ENCODE results near the gene CDK5RAP2. TPM values are rescaled to one million over a fixed set of nuclear protein-coding genes. Genes with fewer than 3 reads are reported as not detected.

The CDK5RAP2 gene
- total RNA-seq, 6 experiments from 2014 or later, result 25.9 to 61.6 (median 34.7) TPM

DNA sequence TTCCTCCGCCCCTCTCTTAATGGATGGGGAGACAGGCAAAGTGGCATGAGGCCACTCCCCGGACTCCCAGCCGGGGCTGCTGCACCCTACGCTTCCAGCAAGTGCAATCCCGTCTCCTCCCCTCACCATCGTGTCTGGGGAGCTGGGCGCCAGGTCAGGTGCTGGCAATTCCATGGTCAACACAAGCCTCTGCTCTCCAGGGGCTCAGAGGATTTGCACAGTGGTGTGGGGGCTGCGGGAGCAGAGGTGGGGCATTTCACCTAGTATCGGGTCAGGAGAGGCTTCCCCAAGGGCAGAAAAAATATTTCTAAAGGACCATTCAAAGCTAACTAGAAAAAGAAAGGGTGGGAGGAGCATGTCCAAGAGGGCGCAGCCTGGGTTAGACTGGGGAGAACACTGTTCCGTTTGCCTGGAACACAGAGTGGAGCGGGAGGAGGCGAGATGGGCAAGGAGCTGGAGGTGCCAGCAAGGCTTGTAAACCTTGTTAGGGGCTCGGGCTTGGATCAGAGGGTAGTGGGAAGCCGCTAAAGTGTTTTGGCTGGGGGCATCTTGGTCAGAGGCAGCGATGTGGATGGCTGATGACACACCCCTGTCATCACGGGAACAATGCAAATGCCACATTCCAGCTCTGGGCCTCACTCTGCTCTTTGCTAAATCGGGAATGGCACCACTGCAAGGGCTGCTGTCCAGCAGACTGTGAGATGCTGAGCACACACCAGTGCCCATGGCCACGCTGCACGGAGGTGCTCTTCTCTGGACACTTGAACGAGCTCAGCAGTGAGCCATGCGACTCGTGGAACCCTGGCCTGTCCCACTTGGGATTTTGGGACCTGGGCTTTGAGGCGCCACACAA is 191.7 kb downstream of the CDK5RAP2 start:
- 78% methylated on average over 15 of the region's 24 CpGs for WGBS (ENCODE audit: insufficient coverage, low coverage, low lambda C conversion rate, missing lambda C conversion rate)
- Histone ChIP-seq H3K4me3 (peak overlapping the region in 1 of 3 donors; percentile 10), H3K36me3 (peaks cover 0 to 6% (median 0%) of the 10 kb centered on the region in 4 donors), H3K9me3 (no peaks in the 10 kb centered on the region), H3K27ac (peak overlapping the region; percentile 79 to 97 (median 88)), H3K27me3 (no peaks in the 10 kb centered on the region), H3K4me1 (peaks cover 0 to 93% (median 43%) of the 10 kb centered on the region in 4 donors)
- DNase-seq (peak in 1 of 3 donors; percentile 44), ATAC-seq (no peak)
- TF ChIP-seq, protein P1, sequence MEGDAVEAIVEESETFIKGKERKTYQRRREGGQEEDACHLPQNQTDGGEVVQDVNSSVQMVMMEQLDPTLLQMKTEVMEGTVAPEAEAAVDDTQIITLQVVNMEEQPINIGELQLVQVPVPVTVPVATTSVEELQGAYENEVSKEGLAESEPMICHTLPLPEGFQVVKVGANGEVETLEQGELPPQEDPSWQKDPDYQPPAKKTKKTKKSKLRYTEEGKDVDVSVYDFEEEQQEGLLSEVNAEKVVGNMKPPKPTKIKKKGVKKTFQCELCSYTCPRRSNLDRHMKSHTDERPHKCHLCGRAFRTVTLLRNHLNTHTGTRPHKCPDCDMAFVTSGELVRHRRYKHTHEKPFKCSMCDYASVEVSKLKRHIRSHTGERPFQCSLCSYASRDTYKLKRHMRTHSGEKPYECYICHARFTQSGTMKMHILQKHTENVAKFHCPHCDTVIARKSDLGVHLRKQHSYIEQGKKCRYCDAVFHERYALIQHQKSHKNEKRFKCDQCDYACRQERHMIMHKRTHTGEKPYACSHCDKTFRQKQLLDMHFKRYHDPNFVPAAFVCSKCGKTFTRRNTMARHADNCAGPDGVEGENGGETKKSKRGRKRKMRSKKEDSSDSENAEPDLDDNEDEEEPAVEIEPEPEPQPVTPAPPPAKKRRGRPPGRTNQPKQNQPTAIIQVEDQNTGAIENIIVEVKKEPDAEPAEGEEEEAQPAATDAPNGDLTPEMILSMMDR (IDR thresholded peaks at IDR 0.05), result no peak
- no peak for TF ChIP-seq POLR2A (IDR thresholded peaks at IDR 0.05)
- intact Hi-C loops (cut with DNase I), result no loop called here

DNA sequence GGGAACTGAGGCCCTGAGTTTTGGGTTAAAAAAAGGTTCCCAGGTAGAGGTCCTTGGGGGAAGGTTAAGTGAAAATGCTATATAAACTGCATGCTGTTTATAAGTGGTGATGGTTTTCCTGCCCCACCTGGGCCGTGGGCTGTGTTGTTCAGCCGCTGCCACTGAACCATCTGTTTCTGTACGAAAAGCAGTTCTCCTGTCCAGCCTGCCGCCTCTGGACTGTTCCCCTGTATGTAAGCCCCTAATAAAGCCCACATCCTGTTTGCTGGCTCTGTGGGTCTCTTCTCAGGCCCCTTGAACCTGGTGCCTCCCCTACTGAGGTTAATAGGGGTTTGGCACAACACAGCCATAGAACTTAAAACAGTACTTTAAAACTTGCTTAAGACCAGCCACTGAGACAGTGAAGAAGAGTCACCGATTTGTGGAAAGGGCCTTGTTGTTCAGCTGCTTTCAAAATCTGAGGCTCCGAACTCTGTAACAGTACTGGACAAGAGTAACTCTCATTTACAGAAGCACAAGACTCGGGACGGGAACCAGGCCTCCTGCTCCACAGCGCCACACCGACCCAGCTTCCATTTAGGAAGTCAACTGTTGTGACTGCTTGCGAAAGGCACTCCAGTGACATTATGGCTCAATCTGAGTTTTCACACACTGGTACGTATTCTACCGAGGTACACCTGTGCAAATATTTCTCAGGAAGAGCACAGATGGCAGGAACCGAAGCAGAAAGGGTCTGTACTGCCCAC is 192.5 kb downstream of the CDK5RAP2 start:
- peaks cover 0 to 85% (median 39%) of the 10 kb centered on the region in 4 donors for H3K4me1 ChIP-seq
- ATAC-seq, result peak; percentile 33 to 52 (median 42)
- peak overlapping the region; percentile 79 to 97 (median 88) for H3K27ac ChIP-seq
- H3K27me3 ChIP-seq, result no peaks in the 10 kb centered on the region
- peak; percentile 76 to 86 (median 81) for DNase-seq
- peak overlapping the region in 2 of 3 donors; percentile 32 to 36 for H3K4me3 ChIP-seq
- H3K36me3 ChIP-seq, result peaks cover 0 to 6% (median 0%) of the 10 kb centered on the region in 4 donors
- intact Hi-C loops (cut with DNase I), result no loop called here
- 34% methylated on average over 7 of the region's 14 CpGs for WGBS (ENCODE audit: insufficient coverage, low coverage, low lambda C conversion rate, missing lambda C conversion rate)
- TF ChIP-seq POLR2A (IDR thresholded peaks at IDR 0.05), result peak; percentile 64
- TF ChIP-seq, protein P1 (IDR thresholded peaks at IDR 0.05), result peak; percentile 15 to 52 (median 38)
- no peaks in the 10 kb centered on the region for H3K9me3 ChIP-seq

DNA sequence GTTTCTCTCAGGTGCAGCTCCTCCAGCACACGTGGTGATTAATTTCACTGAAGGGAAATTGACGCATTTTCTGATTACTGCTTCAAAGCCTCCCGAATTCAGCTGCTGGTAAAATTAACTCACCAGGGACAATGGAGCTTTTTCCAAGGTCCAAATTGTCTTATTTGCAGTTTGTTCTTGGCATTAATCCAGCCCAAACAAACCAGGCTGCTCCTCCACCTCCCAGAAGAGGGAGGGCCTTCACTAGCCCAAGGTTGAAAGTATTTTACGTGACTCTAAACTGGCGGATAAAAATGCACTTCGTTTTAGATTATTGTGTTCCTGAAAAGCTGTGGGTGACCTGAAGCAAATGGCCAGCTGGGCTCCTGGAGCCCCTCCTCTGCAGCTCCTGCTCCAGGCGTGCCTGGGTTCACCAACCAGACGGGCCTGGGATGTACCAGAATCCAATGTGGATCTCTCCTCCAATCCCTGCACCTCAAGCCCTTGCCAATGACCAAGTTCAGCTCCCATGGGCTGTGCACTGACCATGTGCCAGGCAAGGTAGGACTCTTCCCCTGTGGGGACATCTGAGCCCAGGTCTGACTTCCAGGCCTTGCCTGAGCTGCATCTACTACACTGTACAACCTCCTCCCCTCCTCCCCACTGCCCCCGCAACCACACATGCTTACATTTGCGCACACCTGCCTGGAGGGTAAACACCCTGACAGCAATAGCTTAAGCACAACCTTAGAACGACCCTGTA is 193.4 kb downstream of the CDK5RAP2 start:
- ATAC-seq (peak; percentile 24 to 70 (median 56)), DNase-seq (peak; percentile 49 to 93 (median 90))
- H3K36me3 ChIP-seq, result peaks cover 0 to 6% (median 0%) of the 10 kb centered on the region in 4 donors
- intact Hi-C loops (cut with DNase I), result no loop called here
- no peaks in the 10 kb centered on the region for H3K27me3 ChIP-seq
- peak overlapping the region in 2 of 3 donors; percentile 32 to 36 for H3K4me3 ChIP-seq
- H3K27ac ChIP-seq, result peak overlapping the region; percentile 79 to 97 (median 88)
- WGBS (ENCODE audit: insufficient coverage, low coverage, low lambda C conversion rate, missing lambda C conversion rate), result 14% methylated on average over 6 of the region's 11 CpGs
- H3K9me3 ChIP-seq, result no peaks in the 10 kb centered on the region
- TF ChIP-seq POLR2A (IDR thresholded peaks at IDR 0.05), result peak; percentile 55
- TF ChIP-seq, protein P1 (IDR thresholded peaks at IDR 0.05), result peak in 1 of 4 donors; percentile 5
- peaks cover 0 to 77% (median 34%) of the 10 kb centered on the region in 4 donors for H3K4me1 ChIP-seq
